HG03175 (cell line): ENCODE measurements around the gene ANO4.

Source experiments
- ATAC-seq: cut with Tn5 transposase; IDR thresholded peaks from one replicate; pipeline ENCODE4 v1.9.1; 2021; ENCODE audit warnings: mild to moderate bottlenecking, moderate library complexity; ENCODE audit not compliant: unreplicated experiment

Gene ANO4

DNA sequence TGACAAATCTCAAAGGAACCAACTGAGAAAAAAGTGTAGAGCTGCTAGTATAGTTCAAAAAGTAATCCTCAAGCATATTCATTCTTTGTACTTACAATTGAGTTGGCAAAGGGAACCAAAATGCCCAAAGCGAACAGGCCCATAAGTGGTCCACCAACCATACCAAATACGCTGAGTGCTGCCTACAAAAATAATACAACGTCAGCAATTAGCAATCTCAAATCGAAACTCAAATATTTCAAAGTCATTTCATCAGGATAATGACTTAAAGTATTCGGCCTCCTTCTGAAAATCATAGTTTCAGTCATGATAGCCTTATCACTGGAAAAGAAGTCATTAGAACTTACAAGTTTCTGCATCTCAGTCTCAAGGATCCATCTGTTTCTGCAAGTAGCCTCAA is 373.4 kb downstream of the ANO4 start:
- ATAC-seq, result no peak

DNA sequence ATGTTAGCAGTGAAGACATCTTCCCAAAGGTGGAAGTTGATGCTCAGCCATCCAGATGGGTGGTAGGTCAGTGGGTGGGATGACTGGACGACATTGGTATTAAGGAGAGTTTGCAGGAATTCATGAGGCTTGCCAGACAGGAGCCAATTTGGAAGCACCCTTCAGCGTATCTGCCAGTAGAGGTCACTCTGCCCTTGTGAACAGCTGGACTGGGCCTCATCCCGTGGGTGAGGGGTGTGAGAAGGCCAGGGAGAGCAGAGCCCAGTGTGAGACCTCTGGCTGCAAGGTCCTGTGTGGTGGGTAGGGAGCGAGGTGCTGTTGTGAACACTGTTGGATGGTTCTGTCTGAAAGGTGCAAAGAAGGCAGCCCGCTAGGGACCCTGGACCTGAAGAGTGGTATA is 377.7 kb downstream of the ANO4 start:
- no peak for ATAC-seq

DNA sequence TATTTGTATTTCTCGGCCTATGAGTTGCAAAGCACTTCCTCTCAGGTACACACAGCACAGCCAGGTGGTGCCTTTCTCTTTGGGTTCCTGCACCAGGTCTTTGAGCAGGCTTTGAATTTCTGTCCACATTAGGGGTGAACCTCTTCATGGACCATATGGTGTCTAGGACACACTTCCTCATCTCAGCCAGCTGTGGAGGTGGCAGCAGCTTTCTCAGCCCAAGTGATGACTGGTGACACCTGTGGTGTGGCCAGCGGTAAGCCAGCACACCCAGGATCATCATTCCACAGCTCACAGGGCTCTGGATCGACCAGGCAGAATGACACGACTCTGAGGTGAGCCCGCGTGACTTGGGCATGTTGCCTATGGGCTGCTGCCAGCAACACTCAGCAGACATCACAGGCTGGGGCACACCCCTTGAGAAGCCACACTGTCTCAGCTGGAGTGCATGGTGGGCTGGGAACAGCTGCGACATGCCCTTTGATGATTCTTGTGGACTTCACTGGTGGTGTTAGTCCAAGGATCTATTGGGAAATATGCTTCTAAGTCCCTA is 378.7 kb downstream of the ANO4 start:
- ATAC-seq, result no peak

DNA sequence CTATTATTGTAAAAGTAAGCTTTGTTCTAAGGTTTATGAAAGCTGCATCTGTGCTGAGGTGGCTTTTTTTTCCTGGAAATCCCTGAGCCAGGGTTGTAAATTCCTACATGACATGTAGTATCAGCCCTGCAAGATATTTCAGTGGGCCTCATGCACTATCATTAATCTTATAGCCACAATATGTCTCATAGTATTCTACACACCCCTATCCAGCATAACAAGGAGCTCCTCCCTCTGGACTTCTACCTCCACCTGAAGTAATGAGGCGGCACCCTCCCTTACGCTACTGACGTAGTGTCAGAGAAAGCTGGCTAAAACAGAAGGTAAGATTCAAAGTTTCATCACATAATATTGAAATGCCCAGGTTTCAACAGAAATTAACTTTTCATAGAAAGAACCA is 380.0 kb downstream of the ANO4 start:
- ATAC-seq, result no peak
